HCT116 (cell line): Measurements from ENCODE around the gene TRAIP. TPM values are rescaled to one million over a fixed set of nuclear protein-coding genes. Genes with fewer than 3 reads are reported as not detected.
A peak's percentile ranks its signal among the peaks of the same experiment; 100 is the strongest.
"Not testable (repeated sequence)": the region's sequence is repeated elsewhere in the genome, so short reads cannot be mapped to it uniquely, and the experiment has no call there.

Experiments
- ATAC-seq: fragments of 200-7000 bp; cut with Tn5 transposase; 2 replicates; pipeline ENCODE4 v1.9.1; 2020; ENCODE audit warnings: mild to moderate bottlenecking, moderate library complexity
- BruUV-seq: library from RNA; stranded (reverse); fragments of 400-500 nt; replicated peaks from 2 replicates; lab custom pipeline; 2021; lab: Mats Ljungman, UMichigan
- CTCF ChIA-PET: fragments of 300-600 bp; sonication (Branson Sonifier 250); formaldehyde crosslinking; loops from one replicate; lab custom pipeline; 2021; ENCODE audit warnings: antibody characterized with exemption; lab: Charles Lee
- POLR2A ChIA-PET: fragments of 300-600, 350-600 bp; sonication (Branson Sonifier 250); formaldehyde crosslinking; loops from one replicate; lab custom pipeline; 2021; ENCODE audit warnings: antibody characterized with exemption; lab: Charles Lee
- RAD21 ChIA-PET, 2 experiments: fragments of 300-600 bp; sonication (Branson Sonifier 250); formaldehyde crosslinking; loops; one replicate each; lab custom pipeline; 2023; ENCODE audit warnings: low total read pairs in 2 of 2; ENCODE audit not compliant: uncharacterized antibody in 2 of 2, unreplicated experiment in 2 of 2, low non-redundant PET in 1 of 2; lab: Charles Lee
- DNase-seq: peaks from one replicate; pipeline ENCODE4 v3.0.0-alpha.2; 2010; ENCODE audit warnings: low read depth, low spot score
- H2AFZ ChIP-seq: fragments of 200-600 bp; shearing (Covaris generic), sonication (generic); 2 replicates; pipeline ENCODE4 v1.6.1; 2017; ENCODE audit warnings: low read depth, mixed run types, mixed read lengths, antibody characterized with exemption, low read length; ENCODE audit not compliant: poor library complexity, severe bottlenecking
- H3K27ac ChIP-seq: 2 replicates; pipeline ENCODE4 v1.5.1; 2012; ENCODE audit warnings: low read depth, low read length
- H3K27me3 ChIP-seq: fragments of 200-600 bp; sonication (generic); 2 replicates; pipeline ENCODE4 v1.6.1; 2016; ENCODE audit warnings: mixed run types, low read length, mixed read lengths; ENCODE audit not compliant: insufficient read depth
- H3K36me3 ChIP-seq, 2 experiments: fragments of 200-500 bp in 1 of 2; fragments of 200-600 bp in 1 of 2; sonication (Bioruptor generic) in 1 of 2; sonication (generic) in 1 of 2; 2 replicates each; pipeline versions ENCODE4 v1.5.1 to v1.6.1; 2014 to 2016; ENCODE audit warnings: low read length in 2 of 2, inconsistent platforms in 1 of 2, mixed read lengths in 1 of 2, mixed run types in 1 of 2; ENCODE audit not compliant: insufficient read depth in 2 of 2, control insufficient read depth in 1 of 2
- H3K4me1 ChIP-seq, 2 experiments: fragments of 200-600 bp in 1 of 2; sonication (generic) in 1 of 2; 2 replicates each; pipeline versions ENCODE4 v1.5.1 to v1.6.1; 2012 to 2017; ENCODE audit warnings: low read length in 2 of 2, inconsistent platforms in 1 of 2, mild to moderate bottlenecking in 1 of 2, mixed read lengths in 1 of 2, mixed run types in 1 of 2, moderate library complexity in 1 of 2; ENCODE audit not compliant: insufficient read depth in 2 of 2, control insufficient read depth in 1 of 2
- H3K4me2 ChIP-seq: fragments of 200-600 bp; sonication (generic); 2 replicates; pipeline ENCODE4 v1.6.1; 2017; ENCODE audit warnings: mixed run types, low read length, mixed read lengths
- H3K4me3 ChIP-seq, 2 experiments: fragments of 200-600 bp in 1 of 2; sonication (generic) in 1 of 2; replicated peaks in 1 of 2; 2 replicates each; pipeline ENCODE4 v1.5.1; 2011 to 2016; ENCODE audit warnings: low read length in 2 of 2, control low read depth in 1 of 2, low read depth in 1 of 2, mild to moderate bottlenecking in 1 of 2, mixed read lengths in 1 of 2, mixed run types in 1 of 2
- H3K79me2 ChIP-seq: fragments of 200-600 bp; sonication (generic); 2 replicates; pipeline ENCODE4 v1.6.1; 2017; ENCODE audit warnings: mild to moderate bottlenecking, mixed run types, low read length, moderate library complexity, mixed read lengths; ENCODE audit not compliant: insufficient read depth
- H3K9ac ChIP-seq: fragments of 200-600 bp; sonication (generic); 2 replicates; pipeline ENCODE4 v1.6.1; 2016; ENCODE audit warnings: low read length, mixed read lengths
- H3K9me2 ChIP-seq: fragments of 200-600 bp; sonication (generic), shearing (Covaris generic); 2 replicates; pipeline ENCODE4 v1.6.1; 2017; ENCODE audit warnings: mixed run types, mild to moderate bottlenecking, moderate library complexity; ENCODE audit not compliant: insufficient read depth
- H3K9me3 ChIP-seq, 2 experiments: fragments of 200-500 bp in 1 of 2; fragments of 200-600 bp in 1 of 2; sonication (Bioruptor generic) in 1 of 2; sonication (generic) in 1 of 2; 2 replicates each; pipeline ENCODE4 v1.6.1; 2014 to 2017; ENCODE audit warnings: low read length in 2 of 2, mixed read lengths in 2 of 2, inconsistent platforms in 1 of 2, low read depth in 1 of 2, mild to moderate bottlenecking in 1 of 2, mixed run types in 1 of 2, moderate library complexity in 1 of 2; ENCODE audit not compliant: control insufficient read depth in 1 of 2, insufficient read depth in 1 of 2
- H4K20me1 ChIP-seq: fragments of 200-600 bp; sonication (generic), shearing (Covaris generic); 2 replicates; pipeline ENCODE4 v1.6.1; 2017; ENCODE audit warnings: mixed run types, mild to moderate bottlenecking, moderate library complexity; ENCODE audit not compliant: insufficient read depth
- ATF3 ChIP-seq: IDR thresholded peaks from 2 replicates; pipeline ENCODE4 v1.6.1; 2012
- CBX3 ChIP-seq: IDR thresholded peaks from 2 replicates; pipeline ENCODE4 v1.6.1; 2012; ENCODE audit warnings: low read depth
- EGR1 ChIP-seq: IDR thresholded peaks from 2 replicates; pipeline ENCODE4 v1.6.1; 2012; ENCODE audit warnings: low read depth
- ELF1 ChIP-seq: IDR thresholded peaks from 2 replicates; pipeline ENCODE4 v1.6.1; 2012; ENCODE audit warnings: low read depth, borderline replicate concordance
- EZH2phosphoT487 ChIP-seq: fragments of 200-600 bp; IDR thresholded peaks from 2 replicates; pipeline ENCODE4 v1.6.1; 2018; ENCODE audit warnings: antibody characterized with exemption, borderline replicate concordance
- JUND ChIP-seq: IDR thresholded peaks from 2 replicates; pipeline ENCODE4 v1.6.1; 2012
- POLR2A ChIP-seq: IDR thresholded peaks from 2 replicates; pipeline ENCODE4 v1.7.0; 2011; ENCODE audit warnings: borderline replicate concordance; ENCODE audit not compliant: insufficient read depth, insufficient read length; ENCODE audit errors: extremely low read depth
- SIN3A ChIP-seq: IDR thresholded peaks from 2 replicates; pipeline ENCODE4 v1.6.1; 2012; ENCODE audit warnings: low read depth
- SP1 ChIP-seq: IDR thresholded peaks from 2 replicates; pipeline ENCODE4 v1.6.1; 2012; ENCODE audit warnings: low read depth
- YY1 ChIP-seq: IDR thresholded peaks from 2 replicates; pipeline ENCODE4 v1.6.1; 2011; ENCODE audit warnings: low read length, low read depth, moderate library complexity, mild to moderate bottlenecking; ENCODE audit not compliant: insufficient replicate concordance; ENCODE audit errors: extremely low read depth
- intact Hi-C: fragments of 100-400 bp; cut with micrococcal nuclease; formaldehyde crosslinking; loops from 2 replicates; pipeline ENCODE4 v1.10.0; 2022
- total RNA-seq: library from RNA; stranded (reverse); gene quantifications from one replicate; pipeline ENCODE4 v1.2.1, GENCODE V29; 2021; ENCODE audit not compliant: unreplicated experiment
- TF ChIP-seq, protein P1 (sequence below): IDR thresholded peaks from 2 replicates; pipeline ENCODE4 v1.6.1; 2011; ENCODE audit warnings: mild to moderate bottlenecking, low read length, moderate library complexity; ENCODE audit not compliant: insufficient replicate concordance; ENCODE audit errors: extremely low read depth
- TF ChIP-seq, protein P2 (sequence below): IDR thresholded peaks from 2 replicates; pipeline ENCODE4 v1.6.1; 2012

Gene TRAIP
- total RNA-seq, 1 experiment from 2014 or later: 25.5 TPM

DNA sequence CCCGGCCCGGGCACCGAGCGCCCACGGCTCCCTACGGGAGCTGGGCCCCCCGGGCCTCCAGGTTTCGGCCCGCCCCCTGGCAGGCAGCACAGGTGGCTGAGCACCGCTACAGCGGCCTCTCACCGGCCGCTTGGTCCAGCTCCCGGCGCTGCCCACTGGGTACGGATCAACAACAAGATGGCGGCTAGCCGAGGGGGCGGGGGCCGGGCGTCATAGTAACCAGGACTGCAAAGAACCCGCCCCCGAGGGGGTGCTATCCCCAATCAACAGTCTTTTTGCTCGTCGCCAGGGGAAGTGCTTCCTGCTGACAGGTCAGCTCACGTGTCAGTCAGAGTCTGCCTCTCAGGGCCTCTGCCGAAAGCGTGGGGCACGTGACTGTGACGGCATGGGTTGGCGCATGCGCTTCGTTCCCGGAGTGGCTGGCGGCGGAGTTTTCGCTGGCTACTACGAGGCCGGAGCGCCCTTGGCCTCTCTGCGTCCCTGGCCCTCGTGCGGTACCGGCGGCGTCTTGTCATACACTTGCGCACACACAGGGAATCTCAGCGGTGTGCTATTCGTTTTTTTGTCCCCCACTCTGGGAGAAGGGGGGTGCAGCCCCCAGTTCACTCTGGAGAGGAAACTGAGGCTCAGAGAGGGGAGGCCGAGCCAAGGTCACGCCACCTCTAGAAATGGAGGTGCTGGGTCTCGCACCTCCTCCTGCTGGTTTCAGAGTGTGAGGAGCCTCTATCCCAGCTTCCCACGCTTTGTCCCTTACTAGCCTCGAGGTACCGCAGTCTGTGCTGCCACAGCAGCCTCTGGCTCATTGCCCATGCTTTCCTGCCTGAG is 69.8 kb downstream of the TRAIP start, which contains the start of gene IP6K1 (continued):
- TF ChIP-seq ELF1 (no peak), SP1 (peak; percentile 98), EGR1 (peak; percentile 83), SIN3A (no peak; the same call in 1 of the 2 replicates), EZH2phosphoT487 (no peak)
- TF ChIP-seq, all 23 proteins: peak for 8

DNA sequence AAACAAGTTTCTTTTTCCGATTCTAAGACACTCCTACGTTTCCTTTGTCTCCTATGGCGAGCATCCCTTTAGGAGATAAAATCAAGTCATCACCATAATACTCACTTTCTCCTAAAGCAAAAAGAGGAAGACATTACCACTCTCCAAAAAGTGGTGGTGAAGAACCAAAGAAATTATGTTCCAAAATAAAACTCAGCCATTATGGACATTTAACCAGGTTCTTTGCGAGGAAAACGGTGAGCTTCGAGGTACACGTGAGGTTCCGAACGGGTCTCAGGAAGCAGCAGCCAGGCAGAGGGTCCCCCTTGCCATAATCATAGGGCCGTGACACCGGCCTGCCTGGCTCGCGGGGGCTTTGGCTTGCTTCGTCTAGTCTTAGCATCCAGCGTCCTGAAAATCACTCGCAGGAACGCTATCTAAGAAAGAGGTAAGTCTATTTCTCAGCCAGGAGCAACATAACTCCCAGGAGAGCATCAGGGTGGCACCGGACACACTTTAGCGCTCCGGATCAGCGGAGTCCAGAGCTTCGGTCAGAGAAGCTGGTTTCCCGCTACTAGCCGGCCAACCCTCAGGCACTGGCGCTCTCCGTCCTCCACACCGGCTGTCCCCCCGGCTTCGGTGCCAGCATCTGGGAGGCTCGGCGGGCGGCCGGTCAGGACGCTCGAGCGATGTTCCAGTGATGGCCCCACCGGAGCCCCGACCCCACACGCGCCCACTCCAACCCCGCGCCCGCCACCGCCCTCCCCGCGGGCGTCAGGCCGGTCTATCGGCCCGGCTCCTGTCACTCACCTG is 70.6 kb downstream of the TRAIP start:
- Histone ChIP-seq H3K9ac (peak overlapping the region; percentile 89), H3K4me1 (peaks cover 7 to 18% of the 10 kb centered on the region in 2 experiments; a peak in 3 of 4 replicates), H3K4me2 (peak overlapping the region; percentile 97), H3K9me2 (no peaks in the 10 kb centered on the region), H3K9me3 (no peaks in the 10 kb centered on the region), H3K79me2 (peaks cover 53% of the 10 kb centered on the region), H3K4me3 (peak overlapping the region; percentile 54 to 90), H3K27me3 (no peaks in the 10 kb centered on the region), H3K36me3 (peaks cover 3 to 7% of the 10 kb centered on the region in 2 experiments; a peak in 3 of 4 replicates), H2AFZ (no peak overlapping the region), H3K27ac (peak overlapping the region; percentile 73), H4K20me1 (no peaks in the 10 kb centered on the region)
- DNase-seq: no peak
- POLR2A ChIA-PET: interaction anchor here (0.6 to 1.1 kb wide), 3 partner anchors 8 to 17 kb away, joined by 3 to 4 read pairs (median 4); no protein-coding TSS in a partner anchor
- CTCF ChIA-PET: interaction anchor here (0.5 to 2.9 kb wide), 2 partner anchors 17 to 361 kb away, joined by 3 to 15 read pairs; partner anchors contain the start of gene INKA1
- intact Hi-C loops: loop anchor here (1.0 kb wide), 1 partner anchor 32 kb away; no protein-coding TSS in a partner anchor
- peak; percentile 46 for ATAC-seq
- RAD21 ChIA-PET: no interaction called here
- no TSS peak for BruUV-seq
- TF ChIP-seq EGR1 (no peak), POLR2A (no peak), ELF1 (no peak), SIN3A (no peak), YY1 (no peak), JUND (no peak), CBX3 (no peak), ATF3 (no peak)
- TF ChIP-seq, protein P1, sequence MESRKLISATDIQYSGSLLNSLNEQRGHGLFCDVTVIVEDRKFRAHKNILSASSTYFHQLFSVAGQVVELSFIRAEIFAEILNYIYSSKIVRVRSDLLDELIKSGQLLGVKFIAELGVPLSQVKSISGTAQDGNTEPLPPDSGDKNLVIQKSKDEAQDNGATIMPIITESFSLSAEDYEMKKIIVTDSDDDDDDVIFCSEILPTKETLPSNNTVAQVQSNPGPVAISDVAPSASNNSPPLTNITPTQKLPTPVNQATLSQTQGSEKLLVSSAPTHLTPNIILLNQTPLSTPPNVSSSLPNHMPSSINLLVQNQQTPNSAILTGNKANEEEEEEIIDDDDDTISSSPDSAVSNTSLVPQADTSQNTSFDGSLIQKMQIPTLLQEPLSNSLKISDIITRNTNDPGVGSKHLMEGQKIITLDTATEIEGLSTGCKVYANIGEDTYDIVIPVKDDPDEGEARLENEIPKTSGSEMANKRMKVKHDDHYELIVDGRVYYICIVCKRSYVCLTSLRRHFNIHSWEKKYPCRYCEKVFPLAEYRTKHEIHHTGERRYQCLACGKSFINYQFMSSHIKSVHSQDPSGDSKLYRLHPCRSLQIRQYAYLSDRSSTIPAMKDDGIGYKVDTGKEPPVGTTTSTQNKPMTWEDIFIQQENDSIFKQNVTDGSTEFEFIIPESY: no peak
- TF ChIP-seq, protein P2, sequence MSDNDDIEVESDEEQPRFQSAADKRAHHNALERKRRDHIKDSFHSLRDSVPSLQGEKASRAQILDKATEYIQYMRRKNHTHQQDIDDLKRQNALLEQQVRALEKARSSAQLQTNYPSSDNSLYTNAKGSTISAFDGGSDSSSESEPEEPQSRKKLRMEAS: no peak

GRCh38 chr3:49782277-49782676 is 74.1 kb downstream of the TRAIP start:
- H3K4me2 ChIP-seq, BruUV-seq, H3K9me2 ChIP-seq, H2AFZ ChIP-seq, H3K27me3 ChIP-seq, H3K27ac ChIP-seq, DNase-seq, ATAC-seq, H3K36me3 ChIP-seq, H3K9me3 ChIP-seq, H4K20me1 ChIP-seq, intact Hi-C loops, H3K9ac ChIP-seq, RAD21 ChIA-PET, H3K4me3 ChIP-seq: not testable (repeated sequence)
- Histone ChIP-seq H3K79me2 (peaks cover 82% of the 10 kb centered on the region), H3K4me1 (peaks cover 7 to 17% of the 10 kb centered on the region in 2 experiments; a peak in 3 of 4 replicates)
- ChIA-PET CTCF (interaction anchor here (0.9 kb wide), 1 partner anchor 21 kb away, joined by 3 read pairs; the partner anchor contains the start of gene INKA1), POLR2A (interaction anchor here (0.7 kb wide), 2 partner anchors 18 to 56 kb away, joined by 3 to 4 read pairs; no protein-coding TSS in a partner anchor)
